ENCODE data around the gene MYRIP. TPM values are rescaled to one million over a fixed set of nuclear protein-coding genes. Genes with fewer than 3 reads are reported as not detected.

The MYRIP gene
- total and polyA plus RNA-seq, 2 of the 4 experiments (the other 2 are of a cell fraction): not detected

DNA sequence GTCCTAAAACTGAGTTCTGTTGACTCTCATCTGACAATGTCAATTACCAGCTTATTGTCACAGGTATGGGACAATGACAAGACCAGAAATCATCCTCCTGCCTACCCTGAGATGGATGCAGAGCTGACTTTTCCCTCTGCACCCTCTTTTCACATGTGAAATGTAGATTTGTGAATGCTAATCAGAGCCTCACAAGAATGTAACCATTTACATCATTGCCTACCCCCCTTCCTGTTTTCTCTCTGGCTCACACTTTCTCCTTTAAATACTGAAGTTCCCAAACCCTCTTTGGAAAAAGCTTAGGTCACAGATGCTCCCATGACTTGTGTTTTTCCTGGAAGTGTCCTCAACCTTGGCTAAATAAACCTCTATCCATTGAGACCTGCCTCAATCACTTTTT lies 228.2 kb downstream of the MYRIP start:
- dilution Hi-C loops (cut with HindIII; ENCODE audit: low sequenced_read_pairs, unreplicated experiment) (no loop called here), intact Hi-C loops (cut with micrococcal nuclease) (no loop called here), in situ Hi-C loops (cut with MboI; ENCODE audit: low sequenced_read_pairs) (no loop called here)
- Histone ChIP-seq H2BK20ac (ENCODE audit: low read depth, low read length) (no peak overlapping the region), H2AFZ (replicated peaks; ENCODE audit: low read length, poor library complexity) (no peak overlapping the region), H2BK5ac (ENCODE audit: low read depth, low read length, poor library complexity, severe bottlenecking) (no peak overlapping the region), H3K4me2 (ENCODE audit: low read depth, low read length) (no peak overlapping the region), H2AK5ac (ENCODE audit: low read depth, low read length) (no peak overlapping the region), H3K56ac (ENCODE audit: extremely low read depth, insufficient read depth, low read length) (no peak overlapping the region), H2BK120ac (ENCODE audit: low read depth, low read length) (no peak overlapping the region), H3K9ac (ENCODE audit: low read depth, low read length) (no peak overlapping the region), H3K9me3 (ENCODE audit: control insufficient read depth, insufficient read depth, low read length) (peaks cover 4% of the 10 kb centered on the region; the same call in 1 of the 2 replicates), H3K4me3 (ENCODE audit: insufficient read depth, low read depth, low read length) (no peak overlapping the region), H3K18ac (ENCODE audit: low read depth, low read length) (no peak overlapping the region), H3K4me1 (ENCODE audit: control insufficient read depth, insufficient read depth, low read length) (no peaks in the 10 kb centered on the region), H4K8ac (ENCODE audit: low read depth in 2 of 2, low read length in 2 of 2) (no peak overlapping the region), H2BK15ac (ENCODE audit: low read depth, low read length) (no peak overlapping the region), H3K14ac (replicated peaks; ENCODE audit: low read depth, low read length) (no peak overlapping the region), H4K20me1 (ENCODE audit: insufficient read depth, low read length) (no peaks in the 10 kb centered on the region), H3K79me1 (ENCODE audit: low read depth in 1 of 2, low read length in 2 of 2) (no peaks in the 10 kb centered on the region), H3K36me3 (ENCODE audit: control insufficient read depth, insufficient read depth, low read length) (no peaks in the 10 kb centered on the region), H3K4ac (ENCODE audit: low read depth, low read length) (no peak overlapping the region), H4K91ac (ENCODE audit: insufficient read depth, low read depth, low read length) (no peak overlapping the region), H3K27ac (ENCODE audit: insufficient read depth, low read length) (no peak overlapping the region), H3K27me3 (ENCODE audit: control insufficient read depth, insufficient read depth, low read length) (no peaks in the 10 kb centered on the region), H3K9me1 (ENCODE audit: insufficient read depth, low read length) (no peaks in the 10 kb centered on the region), H2AK9ac (replicated peaks; ENCODE audit: low read depth, low read length, poor library complexity) (no peak overlapping the region), H4K5ac (ENCODE audit: low read depth, low read length) (no peak overlapping the region), H3K23ac (ENCODE audit: low read depth, low read length) (no peak overlapping the region)
- no peak for ATAC-seq (ENCODE audit: low read depth)
- no peak for TF ChIP-seq MAFK (IDR thresholded peaks at IDR 0.05; ENCODE audit: low read depth, low read length)
- TF ChIP-seq MXI1 (IDR thresholded peaks at IDR 0.05; ENCODE audit: borderline replicate concordance, low read depth, low read length): no peak
- no peak for DNase-seq
- BruUV-seq (replicated peaks): no TSS peak
- ChIA-PET CTCF (no interaction called here), POLR2A (ENCODE audit: unreplicated experiment) (no interaction called here)
